SH-SY5Y (cell line): ENCODE data around the gene TTN.

ENCODE experiments used
- GATA2 ChIP-seq: IDR thresholded peaks from 2 replicates; pipeline ENCODE4 v1.6.1; 2011; ENCODE audit warnings: mild to moderate bottlenecking, low read depth, low read length
- GATA3 ChIP-seq: IDR thresholded peaks from 2 replicates; pipeline ENCODE4 v1.6.1; 2011; ENCODE audit warnings: low read depth, mild to moderate bottlenecking, low read length, moderate library complexity

- TF ChIP-seq GATA2, result no peak
- no peak for TF ChIP-seq GATA3
Measured at GRCh38 chr2:178819147-178819875, 12.1 kb upstream of the TTN start.
